Endothelial cell of umbilical vein (primary cell): Measurements from ENCODE around the gene BTN2A1. TPM values are rescaled to one million over a fixed set of nuclear protein-coding genes. Genes with fewer than 3 reads are reported as not detected.

Source experiments
- BruUV-seq: library from RNA; stranded (reverse); fragments of 400-500 nt; replicated peaks from 2 replicates; lab custom pipeline; 2021; lab: Mats Ljungman, UMichigan
- CTCF ChIA-PET: fragments of 300-600, 350-600 bp; sonication (Branson Sonifier 250); formaldehyde crosslinking; loops from one replicate; lab custom pipeline; 2021; ENCODE audit warnings: antibody characterized with exemption, inconsistent platforms; lab: Charles Lee
- POLR2A ChIA-PET: fragments of 300-600, 350-600 bp; sonication (Branson Sonifier 250); formaldehyde crosslinking; loops from one replicate; lab custom pipeline; 2021; ENCODE audit warnings: antibody characterized with exemption, inconsistent platforms; lab: Charles Lee
- DNase-seq: peaks from one replicate; pipeline ENCODE4 v3.0.0-alpha.2; 2011; ENCODE audit warnings: low read depth, low spot score
- FAIRE-seq: peaks from 2 replicates; lab custom pipeline; 2011; peaks lifted over from hg19 to GRCh38; lab: Jason Lieb, UNC
- H2AFZ ChIP-seq: 2 replicates; pipeline ENCODE4 v1.6.0; 2012; ENCODE audit warnings: low read depth, low read length, control low read depth, inconsistent platforms
- H3K27ac ChIP-seq: 2 replicates; pipeline ENCODE4 v1.5.1; 2011; ENCODE audit warnings: low read depth, mild to moderate bottlenecking, control low read depth, low read length, moderate library complexity; ENCODE audit not compliant: insufficient read depth
- H3K27me3 ChIP-seq, 2 experiments: 2 replicates each; pipeline versions ENCODE4 v1.6.0 to v1.6.1; 2011; ENCODE audit warnings: low read length in 2 of 2, mixed read lengths in 1 of 2; ENCODE audit not compliant: control insufficient read depth in 2 of 2, insufficient read depth in 2 of 2
- H3K36me3 ChIP-seq, 2 experiments: 2 replicates in 1 of 2; 3 replicates in 1 of 2; pipeline ENCODE4 v1.5.1; 2011; ENCODE audit warnings: low read length in 2 of 2, mild to moderate bottlenecking in 1 of 2, moderate library complexity in 1 of 2; ENCODE audit not compliant: control insufficient read depth in 2 of 2, insufficient read depth in 2 of 2; ENCODE audit errors: extremely low read depth in 1 of 2
- H3K4me1 ChIP-seq: 3 replicates; pipeline ENCODE4 v1.5.1; 2011; ENCODE audit warnings: mild to moderate bottlenecking, low read length; ENCODE audit not compliant: control insufficient read depth, insufficient read depth; ENCODE audit errors: extremely low read depth
- H3K4me2 ChIP-seq: 2 replicates; pipeline ENCODE4 v1.6.1; 2011; ENCODE audit warnings: low read length, control low read depth, mixed read lengths; ENCODE audit not compliant: insufficient read depth
- H3K4me3 ChIP-seq, 3 experiments: fragments of 200-600 bp in 1 of 3; sonication (generic), shearing (Covaris generic) in 1 of 3; replicated peaks in 1 of 3; 2 replicates each; pipeline ENCODE4 v1.5.1; 2011 to 2016; ENCODE audit warnings: control low read depth in 3 of 3, low read length in 3 of 3, mild to moderate bottlenecking in 2 of 3, inconsistent platforms in 1 of 3, low read depth in 1 of 3, moderate library complexity in 1 of 3; ENCODE audit not compliant: insufficient read depth in 1 of 3
- H3K79me2 ChIP-seq: 2 replicates; pipeline ENCODE4 v1.6.0; 2012; ENCODE audit warnings: low read length, inconsistent platforms; ENCODE audit not compliant: control insufficient read depth, insufficient read depth
- H3K9ac ChIP-seq: replicated peaks from 2 replicates; pipeline ENCODE3; 2011; ENCODE audit warnings: low read length, control low read depth; ENCODE audit not compliant: insufficient read depth; ENCODE audit errors: extremely low read depth
- H3K9me1 ChIP-seq: replicated peaks from 3 replicates; pipeline ENCODE4 v1.6.0; 2011; ENCODE audit warnings: mild to moderate bottlenecking, low read length; ENCODE audit not compliant: control insufficient read depth, insufficient read depth; ENCODE audit errors: extremely low read depth
- H3K9me3 ChIP-seq: replicated peaks from 2 replicates; pipeline ENCODE4 v1.5.1; 2012; ENCODE audit warnings: low read length, inconsistent platforms; ENCODE audit not compliant: control insufficient read depth, insufficient read depth
- H4K20me1 ChIP-seq: replicated peaks from 2 replicates; pipeline ENCODE3; 2011; ENCODE audit warnings: mild to moderate bottlenecking, low read length; ENCODE audit not compliant: control insufficient read depth, insufficient read depth; ENCODE audit errors: extremely low read depth
- CTCF ChIP-seq, 2 donors: IDR thresholded peaks; 1 replicate in 1 of 2; 2 replicates in 1 of 2; pipeline ENCODE4 v1.5.1; 2011; ENCODE audit warnings: low read length in 2 of 2, mild to moderate bottlenecking in 2 of 2, moderate library complexity in 2 of 2, control low read depth in 1 of 2, inconsistent platforms in 1 of 2, low read depth in 1 of 2; ENCODE audit not compliant: insufficient read depth in 1 of 2; ENCODE audit errors: extremely low read depth in 1 of 2
- EZH2 ChIP-seq: IDR thresholded peaks from 2 replicates; pipeline ENCODE4 v1.6.1; 2012; ENCODE audit warnings: borderline replicate concordance, low read depth, mild to moderate bottlenecking, moderate library complexity, low read length, inconsistent platforms; ENCODE audit not compliant: severe bottlenecking
- FOS ChIP-seq: IDR thresholded peaks from 2 replicates; pipeline ENCODE4 v1.6.1; 2011; ENCODE audit warnings: mild to moderate bottlenecking, low read length, moderate library complexity, borderline replicate concordance; ENCODE audit not compliant: insufficient read depth
- GATA2 ChIP-seq: IDR thresholded peaks from 2 replicates; pipeline ENCODE4 v1.7.0; 2011; ENCODE audit warnings: low read depth, mild to moderate bottlenecking, moderate library complexity, mixed read lengths, low read length; ENCODE audit not compliant: insufficient read length, insufficient read depth
- JUN ChIP-seq: IDR thresholded peaks from 2 replicates; pipeline ENCODE4 v1.6.1; 2011; ENCODE audit warnings: borderline replicate concordance, low read depth; ENCODE audit not compliant: insufficient read length, insufficient read depth
- MAX ChIP-seq: IDR thresholded peaks from 2 replicates; pipeline ENCODE4 v1.6.1; 2011; ENCODE audit not compliant: insufficient read depth, insufficient read length
- MYC ChIP-seq: IDR thresholded peaks from one replicate; pipeline ENCODE4 v1.6.1; 2011; ENCODE audit warnings: mild to moderate bottlenecking, low read depth, low read length
- POLR2A ChIP-seq: IDR thresholded peaks from 2 replicates; pipeline ENCODE4 v1.6.1; 2012; ENCODE audit warnings: low read depth, mild to moderate bottlenecking, control low read depth, low read length
- POLR2AphosphoS5 ChIP-seq: IDR thresholded peaks from 2 replicates; pipeline ENCODE4 v1.6.1; 2012; ENCODE audit warnings: low read depth, mild to moderate bottlenecking, control low read depth, low read length, moderate library complexity; ENCODE audit not compliant: insufficient read depth
- dilution Hi-C: fragments of 300-500 bp; cut with MboI; formaldehyde crosslinking; loops from one replicate; pipeline ENCODE4 v1.15.0; 2019; ENCODE audit warnings: low sequenced_read_pairs; ENCODE audit not compliant: extremely low pct_ligation_motif_present
- intact Hi-C: fragments of 100-400 bp; cut with micrococcal nuclease; formaldehyde crosslinking; loops from one replicate; pipeline ENCODE4 v1.10.0; 2022
- polyA plus RNA-seq, 4 experiments: library from polyadenylated mRNA; depleted of rRNA in 3 of 4; stranded (reverse) in 3 of 4; unstranded in 1 of 4; fragments of >200 nt; gene quantifications; 2 replicates each; pipeline versions ENCODE4 v1.2.1 to v1.2.3, GENCODE V29; 2011 to 2012; ENCODE audit warnings: missing spikeins in 1 of 4
- total RNA-seq: library from RNA; stranded (reverse); gene quantifications from 2 replicates; pipeline ENCODE4 v1.2.3, GENCODE V29; 2021

The BTN2A1 gene
- total and polyA plus RNA-seq, 2 donors (not counting 3 experiments of a cell fraction or from before 2014, with no cell fraction given): 25.1 to 31.9 TPM

GRCh38 chr6:26431258-26432172 is 26.2 kb upstream of the BTN2A1 start:
- H3K27ac ChIP-seq: no peak overlapping the region

More at GRCh38 chr6:26431258-26432172, 26.2 kb upstream of the BTN2A1 start:
- intact Hi-C loops (no loop called here), dilution Hi-C loops (no loop called here)
- Histone ChIP-seq H3K4me3 (no peak overlapping the region), H3K4me1 (peaks cover 6% of the 10 kb centered on the region), H3K9me1 (no peaks in the 10 kb centered on the region), H3K27me3 (no peaks in the 10 kb centered on the region), H3K9ac (no peak overlapping the region), H3K9me3 (no peaks in the 10 kb centered on the region), H4K20me1 (no peaks in the 10 kb centered on the region), H3K79me2 (no peaks in the 10 kb centered on the region), H3K36me3 (peaks cover 0 to 15% of the 10 kb centered on the region in 2 experiments), H3K4me2 (no peak overlapping the region), H2AFZ (no peak overlapping the region)
- CTCF ChIA-PET: interaction anchor here (0.7 to 1.5 kb wide), 3 partner anchors 23 to 90 kb away, joined by 3 read pairs; no protein-coding TSS in a partner anchor
- FAIRE-seq (peak; percentile 31), DNase-seq (no peak)
- no peak for TF ChIP-seq GATA2
- no peak for TF ChIP-seq MYC
- TF ChIP-seq FOS: no peak
- TF ChIP-seq CTCF (IDR thresholded peaks at IDR 0.05; ENCODE audit: extremely low read depth in 1 of 2, insufficient read depth in 1 of 2, low read depth in 1 of 2, low read length in 2 of 2): no peak
- no peak for TF ChIP-seq EZH2
- TF ChIP-seq POLR2A: no peak
- no peak for TF ChIP-seq MAX
- TF ChIP-seq JUN: no peak
- TF ChIP-seq POLR2AphosphoS5: no peak
- BruUV-seq: no TSS peak
- POLR2A ChIA-PET: no interaction called here
